Activated T-helper 1 cell treated with anti-CD3 and anti-CD28 coated beads, Interleukin-12 subunit alpha, Interleukin-12 subunit beta, Interleukin-2, Interleukin-4 antibody, amounts not matched to agents 30 ng/mL and 10 ng/mL and 1 ng/mL, durations not matched to agents 14 hours and 24 hours and 36 hours (primary cell): ENCODE measurements around the gene BUD13. TPM values are rescaled to one million over a fixed set of nuclear protein-coding genes. Genes with fewer than 3 reads are reported as not detected.

ENCODE experiments used
- DNase-seq: peaks from one replicate; pipeline ENCODE4 v3.0.0; 2021; ENCODE audit warnings: low spot score
- H3K27ac Mint-ChIP-seq: one replicate; pipeline ENCODE4 v1.8.0; 2021; ENCODE audit warnings: mild to moderate bottlenecking, mixed read lengths
- H3K27me3 Mint-ChIP-seq: one replicate; pipeline ENCODE4 v1.8.0; 2022; ENCODE audit warnings: mild to moderate bottlenecking, moderate library complexity, mixed read lengths; ENCODE audit not compliant: insufficient read depth
- H3K36me3 Mint-ChIP-seq: one replicate; pipeline ENCODE4 v1.8.0; 2021; ENCODE audit warnings: low read depth, mixed read lengths
- H3K4me1 Mint-ChIP-seq: one replicate; pipeline ENCODE4 v1.8.0; 2021; ENCODE audit warnings: low read depth, mixed read lengths
- H3K4me3 Mint-ChIP-seq: one replicate; pipeline ENCODE4 v1.8.0; 2021; ENCODE audit warnings: mild to moderate bottlenecking, moderate library complexity, mixed read lengths
- H3K9me3 Mint-ChIP-seq: one replicate; pipeline ENCODE4 v1.8.0; 2021; ENCODE audit warnings: mixed read lengths
- intact Hi-C: fragments of 100-400 bp; cut with micrococcal nuclease; formaldehyde crosslinking; loops from one replicate; pipeline ENCODE4 v1.15.1; 2024
- total RNA-seq: library from RNA; stranded (reverse); gene quantifications from 2 replicates; pipeline ENCODE4 v1.2.3, GENCODE V29; 2022

BUD13 gene
- total RNA-seq, 1 donor from 2014 or later, result 30.0 TPM

DNA sequence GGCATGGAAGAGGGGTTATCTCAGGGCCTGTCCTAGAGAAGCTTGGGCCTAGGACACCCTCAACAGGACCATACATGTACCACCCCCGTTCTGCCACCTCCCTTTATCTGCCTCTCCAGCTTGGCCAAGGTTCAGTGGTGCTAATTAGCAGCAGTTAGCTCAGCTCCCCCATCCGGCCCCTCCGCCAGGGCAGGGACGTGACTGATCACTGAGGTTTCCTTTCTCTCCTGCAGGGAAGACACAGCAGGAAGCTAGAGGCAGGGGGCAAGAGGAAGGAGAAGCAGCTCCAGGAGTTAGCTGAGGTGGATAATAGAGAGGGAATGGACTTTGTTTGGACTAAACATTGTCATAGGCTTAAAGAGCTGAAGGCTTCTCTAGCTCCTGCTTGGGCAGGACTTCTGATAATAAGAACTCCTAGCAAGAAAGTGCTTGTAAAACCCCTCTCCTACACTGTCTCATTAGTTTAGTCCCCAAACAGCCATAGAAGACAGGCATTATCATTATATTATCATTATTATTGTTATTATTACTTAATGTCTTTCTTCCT is 53.8 kb downstream of the BUD13 start:
- Mint-ChIP-seq H3K36me3 (no peaks in the 10 kb centered on the region), H3K27ac (no peak overlapping the region), H3K27me3 (peaks cover 5% of the 10 kb centered on the region), H3K4me1 (no peaks in the 10 kb centered on the region), H3K4me3 (no peak overlapping the region), H3K9me3 (no peaks in the 10 kb centered on the region)
- intact Hi-C loops, result no loop called here
- DNase-seq, result no peak

DNA sequence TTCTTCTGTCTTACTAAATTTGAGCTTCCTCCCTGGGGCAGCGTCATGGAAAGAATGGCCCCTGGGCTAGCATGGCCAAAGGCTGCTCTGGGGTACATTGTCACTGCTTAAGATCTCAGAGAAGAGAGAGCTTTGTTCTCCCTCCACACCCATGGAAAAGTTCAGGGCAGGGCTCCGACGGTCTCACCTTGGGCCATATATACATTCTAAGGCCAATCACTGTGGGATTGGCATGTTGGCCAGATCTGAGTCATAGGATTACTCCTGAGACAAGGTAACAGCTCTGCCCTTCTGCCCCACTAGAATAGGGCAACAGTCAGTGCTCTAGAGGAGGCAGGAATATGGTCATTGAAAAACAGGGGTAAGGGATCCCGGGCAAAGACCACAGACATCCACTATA is 56.2 kb downstream of the BUD13 start:
- Mint-ChIP-seq H3K27ac (no peak overlapping the region), H3K4me3 (no peak overlapping the region), H3K27me3 (no peaks in the 10 kb centered on the region), H3K4me1 (no peaks in the 10 kb centered on the region), H3K9me3 (no peaks in the 10 kb centered on the region), H3K36me3 (no peaks in the 10 kb centered on the region)
- intact Hi-C loops, result no loop called here
- DNase-seq, result no peak

DNA sequence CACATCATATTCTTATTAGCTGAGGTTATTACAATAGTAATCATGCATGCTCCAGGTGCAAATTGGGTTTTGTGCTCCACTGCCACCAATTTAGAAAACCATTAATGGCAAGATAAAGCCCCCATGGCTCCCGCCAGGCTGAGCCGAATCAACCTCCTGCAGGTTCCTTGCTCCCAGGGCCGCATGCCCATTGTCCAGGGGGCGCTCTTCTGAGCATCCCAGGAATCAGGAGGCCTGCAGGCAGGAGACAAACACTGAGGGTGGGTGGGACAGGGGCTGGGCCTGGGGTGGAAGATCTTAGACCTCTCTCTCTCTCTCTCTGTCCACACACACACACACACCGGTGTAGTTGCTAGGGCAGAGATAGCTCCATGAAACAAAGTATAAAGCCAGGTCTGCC is 57.4 kb downstream of the BUD13 start:
- Mint-ChIP-seq H3K4me1 (no peaks in the 10 kb centered on the region), H3K27ac (no peak overlapping the region), H3K36me3 (no peaks in the 10 kb centered on the region), H3K9me3 (no peaks in the 10 kb centered on the region), H3K27me3 (peaks cover 3% of the 10 kb centered on the region), H3K4me3 (no peak overlapping the region)
- intact Hi-C loops, result no loop called here
- no peak for DNase-seq

DNA sequence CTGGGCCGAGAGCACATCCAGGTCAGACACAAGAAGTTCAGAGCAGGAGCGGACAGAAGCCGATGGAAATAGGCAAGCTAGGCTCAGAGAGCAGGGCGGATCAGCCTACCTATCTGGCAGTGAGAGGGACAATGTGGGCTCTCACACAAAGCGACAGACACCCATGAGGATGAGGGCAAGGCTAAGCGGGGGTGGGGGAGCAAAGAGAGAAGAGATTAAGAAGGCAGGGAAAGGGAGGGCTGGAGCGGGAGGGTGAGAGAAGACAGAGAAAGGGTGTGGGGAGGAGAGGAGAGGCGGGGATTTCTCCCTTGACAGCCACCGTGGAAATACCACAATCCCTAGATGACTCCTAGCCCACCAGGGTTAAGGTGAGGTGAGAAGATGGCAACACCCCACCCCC is 57.9 kb downstream of the BUD13 start:
- Mint-ChIP-seq H3K4me1 (no peaks in the 10 kb centered on the region), H3K4me3 (no peak overlapping the region), H3K9me3 (no peaks in the 10 kb centered on the region), H3K36me3 (no peaks in the 10 kb centered on the region), H3K27me3 (peaks cover 5% of the 10 kb centered on the region), H3K27ac (no peak overlapping the region)
- intact Hi-C loops, result no loop called here
- no peak for DNase-seq

DNA sequence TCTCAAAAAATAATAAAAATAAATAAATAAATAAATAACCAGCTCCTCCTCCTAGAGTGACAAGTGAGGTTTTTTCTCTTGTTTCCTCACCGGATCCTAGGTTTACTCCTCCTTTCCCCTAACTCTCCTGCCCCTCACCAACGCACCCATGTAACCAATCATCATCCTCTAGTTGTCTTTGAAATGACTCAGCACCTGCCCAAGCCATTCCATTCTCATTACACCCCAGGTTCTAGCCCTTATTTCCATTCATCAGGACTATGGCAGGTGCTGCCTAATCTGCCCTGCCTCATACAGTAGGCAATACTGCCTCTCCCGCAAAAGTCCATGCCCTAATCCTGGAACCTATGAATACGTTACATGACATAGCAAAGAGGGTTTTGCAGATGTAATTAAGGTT is 60.4 kb downstream of the BUD13 start:
- DNase-seq, result no peak
- no peak overlapping the region for H3K27ac Mint-ChIP-seq
- intact Hi-C loops, result no loop called here
- H3K27me3 Mint-ChIP-seq, result peaks cover 13% of the 10 kb centered on the region
- no peaks in the 10 kb centered on the region for H3K36me3 Mint-ChIP-seq
- H3K4me3 Mint-ChIP-seq, result no peak overlapping the region
- H3K4me1 Mint-ChIP-seq, result no peaks in the 10 kb centered on the region
- no peaks in the 10 kb centered on the region for H3K9me3 Mint-ChIP-seq

DNA sequence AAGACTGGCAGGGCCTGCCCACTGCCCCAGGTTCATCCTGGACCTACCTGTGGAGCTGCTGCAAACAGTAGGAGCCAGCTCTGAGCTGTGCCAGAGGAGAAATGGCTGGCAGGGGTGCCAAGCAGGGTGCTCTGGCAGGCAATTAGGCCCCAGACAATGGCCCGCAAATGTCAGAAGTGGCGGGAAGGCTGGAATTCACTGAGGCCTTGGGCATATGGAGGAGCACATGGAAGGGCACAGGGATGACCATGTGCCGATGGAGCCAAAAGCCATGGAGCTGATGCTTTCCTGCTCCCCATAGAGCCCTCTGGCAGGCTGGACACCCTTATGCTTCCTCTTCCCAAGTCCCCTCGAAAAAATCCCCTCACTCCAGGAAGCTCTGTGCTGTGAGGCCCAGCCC is 62.0 kb downstream of the BUD13 start:
- Mint-ChIP-seq H3K36me3 (no peaks in the 10 kb centered on the region), H3K4me1 (no peaks in the 10 kb centered on the region), H3K9me3 (no peaks in the 10 kb centered on the region), H3K27ac (no peak overlapping the region), H3K4me3 (no peak overlapping the region), H3K27me3 (peaks cover 23% of the 10 kb centered on the region)
- no peak for DNase-seq
- intact Hi-C loops, result no loop called here

DNA sequence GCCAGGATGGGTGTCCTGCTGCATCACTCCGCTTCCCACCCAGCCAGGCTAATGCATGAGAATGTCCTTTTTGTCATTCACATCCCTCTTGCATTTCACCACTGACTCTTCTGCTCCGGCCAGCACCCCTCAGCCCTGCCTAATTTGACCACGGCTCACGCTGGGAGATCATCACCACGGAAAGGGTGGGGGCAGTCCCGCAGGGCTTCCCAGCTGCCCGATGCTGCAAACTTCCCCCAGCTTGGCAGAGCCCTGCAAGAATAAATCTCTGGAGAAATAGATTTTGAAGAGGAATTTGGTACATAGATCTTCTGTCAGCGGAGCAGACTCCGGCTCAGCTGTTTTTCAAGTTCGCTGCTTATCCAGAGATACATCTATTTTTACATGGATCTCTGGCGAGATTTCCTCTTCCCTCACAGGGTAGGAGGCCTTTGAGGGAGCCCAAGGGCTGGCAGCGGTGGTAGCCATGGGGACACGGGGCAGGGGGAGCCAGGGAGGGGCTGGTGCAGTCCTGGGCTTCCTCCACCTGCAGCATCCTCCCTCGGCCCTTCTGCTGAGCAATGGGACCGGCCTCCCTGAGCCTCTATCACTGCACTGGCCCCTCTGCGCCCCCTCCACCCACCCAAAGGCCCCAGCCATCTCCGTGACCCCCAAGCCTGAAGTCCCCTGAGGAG is 62.6 kb downstream of the BUD13 start:
- Mint-ChIP-seq H3K36me3 (no peaks in the 10 kb centered on the region), H3K27ac (no peak overlapping the region)
- intact Hi-C loops, result no loop called here

DNA sequence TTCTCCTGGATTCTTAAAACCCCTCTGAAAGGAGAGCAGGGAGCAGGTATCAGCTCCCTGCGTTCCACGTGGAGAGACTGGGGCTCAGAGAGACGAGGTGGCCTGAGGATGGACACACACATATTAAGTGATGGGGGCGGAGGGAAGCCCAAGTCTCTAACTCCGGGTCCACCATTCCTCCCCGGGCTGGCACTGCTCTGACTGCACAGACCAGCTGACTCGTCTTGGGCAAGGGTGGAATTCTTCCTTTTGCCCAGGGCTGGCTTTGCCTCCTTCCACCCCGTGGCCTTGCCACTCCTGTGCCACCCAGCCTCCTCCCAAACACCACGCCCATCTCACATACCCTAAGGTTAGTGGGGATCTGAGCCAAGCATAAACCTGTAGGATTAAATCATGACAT is 65.0 kb downstream of the BUD13 start:
- H3K36me3 Mint-ChIP-seq, result no peaks in the 10 kb centered on the region
- no peak overlapping the region for H3K27ac Mint-ChIP-seq
- H3K4me3 Mint-ChIP-seq, result no peak overlapping the region
- H3K9me3 Mint-ChIP-seq, result no peaks in the 10 kb centered on the region
- no peak for DNase-seq
- intact Hi-C loops, result no loop called here
- H3K4me1 Mint-ChIP-seq, result no peaks in the 10 kb centered on the region
- peaks cover 31% of the 10 kb centered on the region for H3K27me3 Mint-ChIP-seq

More for the DNA sequence above, 62.6 kb downstream of the BUD13 start:
- H3K9me3 Mint-ChIP-seq, result no peaks in the 10 kb centered on the region
- peaks cover 28% of the 10 kb centered on the region for H3K27me3 Mint-ChIP-seq
- H3K4me3 Mint-ChIP-seq, result no peak overlapping the region
- no peak for DNase-seq
- no peaks in the 10 kb centered on the region for H3K4me1 Mint-ChIP-seq

DNA sequence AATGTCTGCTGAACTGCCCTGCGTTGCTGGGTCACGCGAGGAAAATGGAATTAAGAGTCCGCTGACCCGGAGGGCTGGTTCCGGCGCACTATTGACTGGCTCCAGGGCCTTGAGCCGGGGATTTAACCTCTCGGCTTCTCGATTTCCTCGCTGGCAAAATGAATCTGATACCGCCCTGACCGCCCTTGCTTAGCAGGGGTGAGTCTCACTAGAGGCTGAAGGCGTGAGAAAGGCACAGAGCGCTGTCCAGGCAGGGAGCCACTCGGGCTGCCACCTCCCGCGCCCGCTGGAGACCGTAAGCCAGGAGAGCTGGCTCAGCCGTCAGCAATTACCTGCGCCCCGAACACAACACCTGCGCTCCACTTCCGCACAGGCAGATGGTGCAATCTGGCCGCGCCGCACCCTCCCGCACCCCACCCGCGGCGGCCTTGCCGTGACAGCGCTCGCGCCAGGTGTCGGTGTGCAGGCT is 65.6 kb downstream of the BUD13 start:
- intact Hi-C loops, result no loop called here
- Mint-ChIP-seq H3K36me3 (no peaks in the 10 kb centered on the region), H3K4me1 (no peaks in the 10 kb centered on the region), H3K27me3 (peaks cover 31% of the 10 kb centered on the region), H3K4me3 (no peak overlapping the region), H3K9me3 (no peaks in the 10 kb centered on the region), H3K27ac (no peak overlapping the region)
- no peak for DNase-seq

DNA sequence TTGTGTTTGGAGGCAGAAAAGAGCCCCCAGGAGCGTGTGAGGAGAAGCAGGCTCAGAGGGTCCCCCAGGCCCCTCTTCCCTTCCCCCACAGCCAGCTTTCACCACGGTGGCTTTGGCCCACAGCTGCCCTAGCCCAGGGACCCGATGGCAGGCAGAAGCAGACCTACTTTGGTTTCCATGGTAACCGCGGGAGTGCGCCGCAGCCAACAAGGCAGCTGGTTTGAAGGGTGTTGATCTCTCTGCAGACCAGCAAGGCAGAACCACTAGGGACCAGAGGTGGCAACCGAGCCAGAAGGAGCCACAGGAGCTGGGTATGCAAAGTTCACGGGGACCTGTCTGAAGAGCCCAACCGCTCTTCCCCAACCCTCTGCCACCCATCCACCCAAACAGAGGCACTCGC is 69.4 kb downstream of the BUD13 start:
- intact Hi-C loops, result no loop called here
- no peak for DNase-seq
- H3K27me3 Mint-ChIP-seq, result peaks cover 21% of the 10 kb centered on the region
- no peak overlapping the region for H3K27ac Mint-ChIP-seq
- H3K4me3 Mint-ChIP-seq, result no peak overlapping the region
- no peaks in the 10 kb centered on the region for H3K4me1 Mint-ChIP-seq
- no peaks in the 10 kb centered on the region for H3K9me3 Mint-ChIP-seq
- no peaks in the 10 kb centered on the region for H3K36me3 Mint-ChIP-seq

DNA sequence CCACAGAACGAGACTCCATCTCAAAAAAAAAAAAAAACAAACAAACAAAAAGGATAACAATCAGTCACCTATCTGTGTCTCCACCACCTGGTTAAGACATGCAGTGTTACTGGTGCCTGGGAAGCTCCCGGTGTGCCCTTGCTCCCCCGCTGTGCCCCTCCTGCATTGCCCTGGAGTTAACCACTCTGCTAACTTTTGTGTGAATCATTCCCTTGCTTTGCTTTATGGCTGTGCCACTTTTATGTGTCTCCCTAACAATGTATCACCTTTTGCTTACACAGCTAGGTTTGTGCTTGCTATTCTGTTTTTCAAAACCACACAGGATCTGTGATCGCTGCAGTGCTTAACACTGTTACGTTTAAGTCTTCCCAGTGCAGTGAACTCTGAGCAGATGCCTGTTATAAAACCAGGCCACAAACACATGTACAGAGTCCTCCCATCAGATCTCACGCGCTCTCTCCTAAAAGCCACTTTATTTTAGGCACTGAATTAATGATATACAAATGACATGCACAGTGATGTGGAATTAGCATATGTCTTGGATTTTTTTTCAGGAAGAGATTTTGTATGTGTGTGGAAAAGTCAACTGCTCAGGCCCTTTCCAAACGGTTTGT is 69.9 kb downstream of the BUD13 start:
- no peak for DNase-seq
- H3K27ac Mint-ChIP-seq, result no peak overlapping the region
- intact Hi-C loops, result no loop called here
- H3K4me3 Mint-ChIP-seq, result no peak overlapping the region
- H3K4me1 Mint-ChIP-seq, result no peaks in the 10 kb centered on the region
- no peaks in the 10 kb centered on the region for H3K9me3 Mint-ChIP-seq
- no peaks in the 10 kb centered on the region for H3K36me3 Mint-ChIP-seq
- H3K27me3 Mint-ChIP-seq, result peaks cover 18% of the 10 kb centered on the region

DNA sequence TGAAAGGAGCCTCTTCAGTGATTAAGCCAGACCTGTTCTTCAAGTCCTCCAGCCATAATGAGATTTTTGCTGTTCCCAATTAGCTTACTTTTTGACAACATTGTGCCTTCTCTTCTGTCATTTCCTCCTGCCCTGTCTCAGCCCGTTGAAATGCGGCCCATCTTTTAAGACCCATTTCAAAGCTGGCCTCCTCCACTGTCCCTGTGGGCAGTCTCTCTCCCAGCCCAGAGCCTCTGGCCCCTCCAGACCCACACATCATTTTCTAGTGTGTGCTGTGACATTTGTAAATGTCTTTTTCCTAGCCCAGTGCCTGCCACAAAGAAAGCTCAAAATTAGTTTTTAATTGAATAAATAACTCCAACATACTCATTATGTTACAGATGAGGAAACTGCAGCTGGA is 70.9 kb downstream of the BUD13 start:
- H3K4me1 Mint-ChIP-seq, result no peaks in the 10 kb centered on the region
- DNase-seq, result no peak
- H3K9me3 Mint-ChIP-seq, result no peaks in the 10 kb centered on the region

DNA sequence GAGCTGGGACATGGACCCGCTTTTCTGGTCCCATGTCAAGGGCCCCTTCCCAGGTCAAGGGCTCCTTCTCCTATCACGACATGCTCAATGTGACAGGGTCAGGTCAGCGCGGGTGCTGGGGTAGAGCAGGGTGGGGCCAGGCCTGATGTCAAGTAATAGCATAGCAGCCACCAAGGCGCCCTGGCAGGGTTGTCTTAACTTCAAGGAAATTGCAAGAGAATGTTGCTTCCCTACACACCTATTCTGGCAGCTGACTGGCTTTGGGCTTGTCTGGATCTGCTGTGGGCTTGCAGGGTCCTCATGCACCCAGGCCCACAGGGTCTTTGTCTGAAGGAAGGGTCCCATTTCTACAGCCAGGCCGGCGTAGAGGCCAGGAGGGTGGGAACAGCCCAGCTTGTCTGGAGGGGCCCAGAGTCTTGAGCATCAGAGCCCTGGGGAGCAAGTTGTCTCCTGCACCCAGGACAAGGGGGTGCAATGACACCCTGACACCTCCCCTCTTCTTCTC is 71.4 kb downstream of the BUD13 start:
- Mint-ChIP-seq H3K36me3 (no peaks in the 10 kb centered on the region), H3K4me3 (no peak overlapping the region), H3K4me1 (no peaks in the 10 kb centered on the region), H3K27me3 (peaks cover 13% of the 10 kb centered on the region), H3K27ac (no peak overlapping the region), H3K9me3 (no peaks in the 10 kb centered on the region)
- DNase-seq, result no peak
- intact Hi-C loops, result no loop called here

More for the DNA sequence above, 70.9 kb downstream of the BUD13 start:
- intact Hi-C loops, result no loop called here
- Mint-ChIP-seq H3K27me3 (peaks cover 14% of the 10 kb centered on the region), H3K36me3 (no peaks in the 10 kb centered on the region), H3K4me3 (no peak overlapping the region), H3K27ac (no peak overlapping the region)
